Fibroblast of lung (primary cell): Measurements from ENCODE around the gene DCAF10.

ENCODE experiments used
- EZH2 ChIP-seq: IDR thresholded peaks from 2 replicates; pipeline ENCODE4 v1.5.1; 2012; ENCODE audit warnings: low read length, control low read depth, mild to moderate bottlenecking; ENCODE audit errors: missing control alignments
- TF ChIP-seq, protein P1 (sequence below), 2 donors: IDR thresholded peaks in 1 of 2; conservative IDR thresholded peaks in 1 of 2; 1 replicate in 1 of 2; 2 replicates in 1 of 2; pipeline ENCODE4 v1.5.1; 2011 to 2012; ENCODE audit warnings: low read length in 2 of 2, control low read depth in 1 of 2, inconsistent platforms in 1 of 2, low read depth in 1 of 2, mild to moderate bottlenecking in 1 of 2

DNA sequence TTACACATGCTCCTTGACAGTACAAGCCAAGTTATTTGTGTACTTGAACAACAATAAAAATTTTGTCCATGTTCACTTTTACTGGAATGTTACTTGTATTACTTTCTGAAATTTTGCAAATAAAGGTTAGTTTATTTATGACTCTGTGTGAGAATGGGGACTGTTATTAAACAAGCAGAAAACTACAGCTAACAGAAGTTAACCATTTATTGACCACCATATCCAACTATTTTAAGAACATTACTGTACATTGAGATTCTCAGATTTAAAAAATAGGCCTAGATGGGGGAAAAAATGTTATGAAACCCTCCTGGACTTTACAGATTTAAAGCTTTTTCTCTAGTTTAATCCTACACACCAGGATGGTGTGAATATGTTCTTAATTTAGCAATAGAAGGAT is 101.5 kb downstream of the DCAF10 start:
- TF ChIP-seq, protein P1, sequence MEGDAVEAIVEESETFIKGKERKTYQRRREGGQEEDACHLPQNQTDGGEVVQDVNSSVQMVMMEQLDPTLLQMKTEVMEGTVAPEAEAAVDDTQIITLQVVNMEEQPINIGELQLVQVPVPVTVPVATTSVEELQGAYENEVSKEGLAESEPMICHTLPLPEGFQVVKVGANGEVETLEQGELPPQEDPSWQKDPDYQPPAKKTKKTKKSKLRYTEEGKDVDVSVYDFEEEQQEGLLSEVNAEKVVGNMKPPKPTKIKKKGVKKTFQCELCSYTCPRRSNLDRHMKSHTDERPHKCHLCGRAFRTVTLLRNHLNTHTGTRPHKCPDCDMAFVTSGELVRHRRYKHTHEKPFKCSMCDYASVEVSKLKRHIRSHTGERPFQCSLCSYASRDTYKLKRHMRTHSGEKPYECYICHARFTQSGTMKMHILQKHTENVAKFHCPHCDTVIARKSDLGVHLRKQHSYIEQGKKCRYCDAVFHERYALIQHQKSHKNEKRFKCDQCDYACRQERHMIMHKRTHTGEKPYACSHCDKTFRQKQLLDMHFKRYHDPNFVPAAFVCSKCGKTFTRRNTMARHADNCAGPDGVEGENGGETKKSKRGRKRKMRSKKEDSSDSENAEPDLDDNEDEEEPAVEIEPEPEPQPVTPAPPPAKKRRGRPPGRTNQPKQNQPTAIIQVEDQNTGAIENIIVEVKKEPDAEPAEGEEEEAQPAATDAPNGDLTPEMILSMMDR (conservative IDR thresholded peaks at IDR 0.05 in 1 of 2, IDR thresholded peaks at IDR 0.05 in 1 of 2; ENCODE audit: low read depth in 1 of 2, low read length in 2 of 2) = no peak
- no peak for TF ChIP-seq EZH2
